Measurements from ENCODE around the gene TREML2.

TREML2 gene

GRCh38 chr6:41232667-41233066 is 31.7 kb upstream of the TREML2 start:
- Histone ChIP-seq H3K79me1 (replicated peaks; ENCODE audit: low read length, poor library complexity, severe bottlenecking) (no peaks in the 10 kb centered on the region), H4K91ac (ENCODE audit: low read length) (no peak overlapping the region), H2BK15ac (ENCODE audit: low read depth, poor library complexity, severe bottlenecking) (no peak overlapping the region), H3K23ac (ENCODE audit: low read length in 2 of 2) (no peak overlapping the region), H3K4me1 (ENCODE audit: control insufficient read depth, insufficient read depth, low read depth, low read length) (no peaks in the 10 kb centered on the region), H2BK12ac (ENCODE audit: low read length in 2 of 2) (no peak overlapping the region), H3K4me3 (ENCODE audit: insufficient read depth in 1 of 2, low read depth in 1 of 2, low read length in 2 of 2) (no peak overlapping the region), H3K27me3 (ENCODE audit: control insufficient read depth in 1 of 2, insufficient read depth in 1 of 2, low read length in 2 of 2) (peaks cover 8 to 19% of the 10 kb centered on the region in 2 experiments), H3K4me2 (ENCODE audit: low read length, poor library complexity, severe bottlenecking) (no peak overlapping the region), H2AFZ (ENCODE audit: low read depth, low read length) (no peak overlapping the region), H3K18ac (ENCODE audit: low read depth in 1 of 2, low read length in 2 of 2) (no peak overlapping the region), H2BK5ac (ENCODE audit: low read depth, low read length, poor library complexity, severe bottlenecking) (no peak overlapping the region), H3K14ac (ENCODE audit: low read length in 2 of 2) (no peak overlapping the region), H3K27ac (ENCODE audit: low read length, poor library complexity, severe bottlenecking) (no peak overlapping the region), H3K9me3 (ENCODE audit: control insufficient read depth, low read length) (no peaks in the 10 kb centered on the region), H3K36me3 (ENCODE audit: control insufficient read depth in 1 of 2, insufficient read depth in 2 of 2, low read depth in 1 of 2, low read length in 2 of 2) (no peaks in the 10 kb centered on the region), H4K8ac (ENCODE audit: low read length) (no peak overlapping the region), H2AK5ac (ENCODE audit: low read length, severe bottlenecking) (no peak overlapping the region), H3K4ac (ENCODE audit: low read depth in 1 of 2, low read length in 2 of 2) (no peak overlapping the region), H2BK120ac (ENCODE audit: low read depth, low read length) (no peak overlapping the region), H3K9ac (ENCODE audit: low read length) (no peak overlapping the region)
- no peak for DNase-seq
- WGBS, result 78% methylated on average over 6 of the region's 6 CpGs

GRCh38 chr6:41231246-41231645 is 30.3 kb upstream of the TREML2 start:
- Histone ChIP-seq H2BK12ac (ENCODE audit: low read length in 2 of 2) (no peak overlapping the region), H3K36me3 (ENCODE audit: control insufficient read depth in 1 of 2, insufficient read depth in 2 of 2, low read depth in 1 of 2, low read length in 2 of 2) (no peaks in the 10 kb centered on the region), H2AK5ac (ENCODE audit: low read length, severe bottlenecking) (no peak overlapping the region), H3K4ac (ENCODE audit: low read depth in 1 of 2, low read length in 2 of 2) (no peak overlapping the region), H3K27ac (ENCODE audit: low read length, poor library complexity, severe bottlenecking) (no peak overlapping the region), H3K14ac (ENCODE audit: low read length in 2 of 2) (no peak overlapping the region), H2BK5ac (ENCODE audit: low read depth, low read length, poor library complexity, severe bottlenecking) (no peak overlapping the region), H2BK15ac (ENCODE audit: low read depth, poor library complexity, severe bottlenecking) (no peak overlapping the region), H3K9ac (ENCODE audit: low read length) (no peak overlapping the region), H3K79me1 (replicated peaks; ENCODE audit: low read length, poor library complexity, severe bottlenecking) (no peaks in the 10 kb centered on the region), H3K27me3 (ENCODE audit: control insufficient read depth in 1 of 2, insufficient read depth in 1 of 2, low read length in 2 of 2) (peaks cover 9% of the 10 kb centered on the region in 2 experiments), H4K8ac (ENCODE audit: low read length) (no peak overlapping the region), H3K9me3 (ENCODE audit: control insufficient read depth, low read length) (no peaks in the 10 kb centered on the region), H3K4me2 (ENCODE audit: low read length, poor library complexity, severe bottlenecking) (no peak overlapping the region), H2BK120ac (ENCODE audit: low read depth, low read length) (no peak overlapping the region), H3K4me3 (ENCODE audit: insufficient read depth in 1 of 2, low read depth in 1 of 2, low read length in 2 of 2) (no peak overlapping the region), H3K23ac (ENCODE audit: low read length in 2 of 2) (no peak overlapping the region), H4K91ac (ENCODE audit: low read length) (no peak overlapping the region), H3K4me1 (ENCODE audit: control insufficient read depth, insufficient read depth, low read depth, low read length) (no peaks in the 10 kb centered on the region), H3K18ac (ENCODE audit: low read depth in 1 of 2, low read length in 2 of 2) (no peak overlapping the region), H2AFZ (ENCODE audit: low read depth, low read length) (no peak overlapping the region)
- 76% methylated on average over 5 of the region's 5 CpGs for WGBS
- no peak for DNase-seq

DNA sequence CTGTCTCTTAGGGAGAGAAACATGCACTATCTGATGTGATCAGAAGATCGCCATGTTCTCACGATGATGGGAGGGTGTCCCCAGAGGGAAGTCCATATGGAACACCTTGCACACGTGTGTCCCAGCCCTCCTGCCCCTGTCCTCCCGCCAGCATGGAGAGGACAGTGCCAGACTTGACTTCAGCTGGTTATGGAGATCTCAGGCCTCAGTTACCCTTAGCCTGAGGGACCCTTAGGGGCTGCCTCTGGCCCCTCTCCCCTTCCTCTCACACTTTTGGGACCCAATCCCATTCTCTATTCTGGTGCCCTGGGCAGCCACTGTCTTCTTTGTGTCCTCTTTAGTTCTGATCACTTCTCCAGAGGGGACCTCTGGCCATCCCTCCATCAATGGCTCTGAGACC is 28.8 kb upstream of the TREML2 start:
- no peaks in the 10 kb centered on the region for H3K79me1 ChIP-seq (replicated peaks; ENCODE audit: low read length, poor library complexity, severe bottlenecking)
- 83% methylated on average over 4 of the region's 4 CpGs for whole genome bisulfite sequencing
- H3K9ac ChIP-seq (ENCODE audit: low read length), result no peak overlapping the region
- H2BK15ac ChIP-seq (ENCODE audit: low read depth, poor library complexity, severe bottlenecking), result no peak overlapping the region
- H3K18ac ChIP-seq (ENCODE audit: low read depth in 1 of 2, low read length in 2 of 2), result no peak overlapping the region
- no peak overlapping the region for H2BK12ac ChIP-seq (ENCODE audit: low read length in 2 of 2)
- no peak for DNase-seq
- H2AK5ac ChIP-seq (ENCODE audit: low read length, severe bottlenecking), result no peak overlapping the region
- no peak overlapping the region for H3K27ac ChIP-seq (ENCODE audit: low read length, poor library complexity, severe bottlenecking)
- no peak overlapping the region for H2BK120ac ChIP-seq (ENCODE audit: low read depth, low read length)
- no peaks in the 10 kb centered on the region for H3K36me3 ChIP-seq (ENCODE audit: control insufficient read depth in 1 of 2, insufficient read depth in 2 of 2, low read depth in 1 of 2, low read length in 2 of 2)
- H3K14ac ChIP-seq (ENCODE audit: low read length in 2 of 2), result no peak overlapping the region
- no peak overlapping the region for H4K91ac ChIP-seq (ENCODE audit: low read length)
- H3K23ac ChIP-seq (ENCODE audit: low read length in 2 of 2), result no peak overlapping the region
- no peaks in the 10 kb centered on the region for H3K9me3 ChIP-seq (ENCODE audit: control insufficient read depth, low read length)
- H3K4ac ChIP-seq (ENCODE audit: low read depth in 1 of 2, low read length in 2 of 2), result no peak overlapping the region
- H3K4me3 ChIP-seq (ENCODE audit: insufficient read depth in 1 of 2, low read depth in 1 of 2, low read length in 2 of 2), result no peak overlapping the region
- H4K8ac ChIP-seq (ENCODE audit: low read length), result no peak overlapping the region
- no peak overlapping the region for H3K4me2 ChIP-seq (ENCODE audit: low read length, poor library complexity, severe bottlenecking)
- no peak overlapping the region for H2BK5ac ChIP-seq (ENCODE audit: low read depth, low read length, poor library complexity, severe bottlenecking)
- H3K4me1 ChIP-seq (ENCODE audit: control insufficient read depth, insufficient read depth, low read depth, low read length), result no peaks in the 10 kb centered on the region
- peaks cover 4 to 12% of the 10 kb centered on the region in 2 experiments for H3K27me3 ChIP-seq (ENCODE audit: control insufficient read depth in 1 of 2, insufficient read depth in 1 of 2, low read length in 2 of 2)
- H2AFZ ChIP-seq (ENCODE audit: low read depth, low read length), result no peak overlapping the region

- no peak overlapping the region for H2BK5ac ChIP-seq (ENCODE audit: low read depth, low read length, poor library complexity, severe bottlenecking)
- no peak overlapping the region for H3K18ac ChIP-seq (ENCODE audit: low read depth in 1 of 2, low read length in 2 of 2)
- no peak overlapping the region for H2BK12ac ChIP-seq (ENCODE audit: low read length in 2 of 2)
- peak; percentile 7 for DNase-seq
- H2BK15ac ChIP-seq (ENCODE audit: low read depth, poor library complexity, severe bottlenecking), result no peak overlapping the region
- peaks cover 4 to 15% of the 10 kb centered on the region in 2 experiments for H3K27me3 ChIP-seq (ENCODE audit: control insufficient read depth in 1 of 2, insufficient read depth in 1 of 2, low read length in 2 of 2)
- H3K79me1 ChIP-seq (replicated peaks; ENCODE audit: low read length, poor library complexity, severe bottlenecking), result no peaks in the 10 kb centered on the region
- H3K27ac ChIP-seq (ENCODE audit: low read length, poor library complexity, severe bottlenecking), result no peak overlapping the region
- no peak overlapping the region for H3K4me2 ChIP-seq (ENCODE audit: low read length, poor library complexity, severe bottlenecking)
- no peak overlapping the region for H2AK5ac ChIP-seq (ENCODE audit: low read length, severe bottlenecking)
- WGBS, result 74% methylated on average over 5 of the region's 5 CpGs
- no peak overlapping the region for H3K4me3 ChIP-seq (ENCODE audit: insufficient read depth in 1 of 2, low read depth in 1 of 2, low read length in 2 of 2)
- H3K36me3 ChIP-seq (ENCODE audit: control insufficient read depth in 1 of 2, insufficient read depth in 2 of 2, low read depth in 1 of 2, low read length in 2 of 2), result no peaks in the 10 kb centered on the region
- no peak overlapping the region for H4K91ac ChIP-seq (ENCODE audit: low read length)
- no peak overlapping the region for H3K14ac ChIP-seq (ENCODE audit: low read length in 2 of 2)
- no peak overlapping the region for H3K9ac ChIP-seq (ENCODE audit: low read length)
- no peak overlapping the region for H2AFZ ChIP-seq (ENCODE audit: low read depth, low read length)
- no peaks in the 10 kb centered on the region for H3K4me1 ChIP-seq (ENCODE audit: control insufficient read depth, insufficient read depth, low read depth, low read length)
- H3K9me3 ChIP-seq (ENCODE audit: control insufficient read depth, low read length), result no peaks in the 10 kb centered on the region
- no peak overlapping the region for H3K23ac ChIP-seq (ENCODE audit: low read length in 2 of 2)
- H4K8ac ChIP-seq (ENCODE audit: low read length), result no peak overlapping the region
- H2BK120ac ChIP-seq (ENCODE audit: low read depth, low read length), result no peak overlapping the region
- no peak overlapping the region for H3K4ac ChIP-seq (ENCODE audit: low read depth in 1 of 2, low read length in 2 of 2)
Observed at GRCh38 chr6:41228616-41229015, 27.7 kb upstream of the TREML2 start.

Measured in mesenchymal stem cell (in vitro differentiated cells and primary cell).